Lower leg skin (tissue), 3 donors: ENCODE results near the gene PRR20E.
"Not testable (repeated sequence)": the region's sequence is repeated elsewhere in the genome, so short reads cannot be mapped to it uniquely, and the experiment has no call there.

ENCODE experiments used
- POLR2A ChIP-seq, 2 donors: fragments of 450-650 bp; IDR thresholded peaks; one replicate each; pipeline ENCODE4 v1.6.1; 2016 to 2017; ENCODE audit warnings: antibody characterized with exemption in 2 of 2, mild to moderate bottlenecking in 1 of 2, moderate library complexity in 1 of 2
- TF ChIP-seq, protein P1 (sequence below), 3 donors: fragments of 450-650 bp; IDR thresholded peaks; one replicate each; pipeline ENCODE4 v1.5.1; 2016; ENCODE audit warnings: antibody characterized with exemption in 3 of 3, mild to moderate bottlenecking in 3 of 3, moderate library complexity in 2 of 3

GRCh38 chr13:57140235-57140968 is 26.6 kb upstream of the PRR20E start, which contains the start of gene PRR20A:
- TF ChIP-seq, protein P1, sequence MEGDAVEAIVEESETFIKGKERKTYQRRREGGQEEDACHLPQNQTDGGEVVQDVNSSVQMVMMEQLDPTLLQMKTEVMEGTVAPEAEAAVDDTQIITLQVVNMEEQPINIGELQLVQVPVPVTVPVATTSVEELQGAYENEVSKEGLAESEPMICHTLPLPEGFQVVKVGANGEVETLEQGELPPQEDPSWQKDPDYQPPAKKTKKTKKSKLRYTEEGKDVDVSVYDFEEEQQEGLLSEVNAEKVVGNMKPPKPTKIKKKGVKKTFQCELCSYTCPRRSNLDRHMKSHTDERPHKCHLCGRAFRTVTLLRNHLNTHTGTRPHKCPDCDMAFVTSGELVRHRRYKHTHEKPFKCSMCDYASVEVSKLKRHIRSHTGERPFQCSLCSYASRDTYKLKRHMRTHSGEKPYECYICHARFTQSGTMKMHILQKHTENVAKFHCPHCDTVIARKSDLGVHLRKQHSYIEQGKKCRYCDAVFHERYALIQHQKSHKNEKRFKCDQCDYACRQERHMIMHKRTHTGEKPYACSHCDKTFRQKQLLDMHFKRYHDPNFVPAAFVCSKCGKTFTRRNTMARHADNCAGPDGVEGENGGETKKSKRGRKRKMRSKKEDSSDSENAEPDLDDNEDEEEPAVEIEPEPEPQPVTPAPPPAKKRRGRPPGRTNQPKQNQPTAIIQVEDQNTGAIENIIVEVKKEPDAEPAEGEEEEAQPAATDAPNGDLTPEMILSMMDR (IDR thresholded peaks at IDR 0.05) = not testable (repeated sequence)
- TF ChIP-seq POLR2A (IDR thresholded peaks at IDR 0.05) = not testable (repeated sequence)
